Right ventricle myocardium inferior (tissue), 1 donor: ENCODE measurements around the gene CFAP54. TPM values are rescaled to one million over a fixed set of nuclear protein-coding genes. Genes with fewer than 3 reads are reported as not detected.
A peak's percentile ranks its signal among the peaks of the same experiment; 100 is the strongest.

Source experiments
- ATAC-seq: fragments of 200-7000 bp; cut with Tn5 transposase; one replicate; pipeline ENCODE4 v1.9.1; 2020; ENCODE audit warnings: mild to moderate bottlenecking, moderate library complexity
- DNase-seq: peaks from one replicate; pipeline ENCODE4 v3.0.0; 2021; ENCODE audit errors: missing footprints
- intact Hi-C: fragments of 100-400 bp; cut with DNase I; formaldehyde crosslinking; loops from one replicate; pipeline ENCODE4 v1.11.0; 2022
- total RNA-seq: library from RNA; stranded (reverse); fragmentation: NEBNext Ultra II Directional; extraction: Animal tissue kit (Norgen Biotek cat#: 25700); gene quantifications from one replicate; pipeline ENCODE4 v1.2.1, GENCODE V29; 2021
- donor health status: DM: no; HTN: yes; CAD: no; lungs with severe emphysema.

CFAP54 gene
- total RNA-seq, 1 donor from 2014 or later: 0.22 TPM

DNA sequence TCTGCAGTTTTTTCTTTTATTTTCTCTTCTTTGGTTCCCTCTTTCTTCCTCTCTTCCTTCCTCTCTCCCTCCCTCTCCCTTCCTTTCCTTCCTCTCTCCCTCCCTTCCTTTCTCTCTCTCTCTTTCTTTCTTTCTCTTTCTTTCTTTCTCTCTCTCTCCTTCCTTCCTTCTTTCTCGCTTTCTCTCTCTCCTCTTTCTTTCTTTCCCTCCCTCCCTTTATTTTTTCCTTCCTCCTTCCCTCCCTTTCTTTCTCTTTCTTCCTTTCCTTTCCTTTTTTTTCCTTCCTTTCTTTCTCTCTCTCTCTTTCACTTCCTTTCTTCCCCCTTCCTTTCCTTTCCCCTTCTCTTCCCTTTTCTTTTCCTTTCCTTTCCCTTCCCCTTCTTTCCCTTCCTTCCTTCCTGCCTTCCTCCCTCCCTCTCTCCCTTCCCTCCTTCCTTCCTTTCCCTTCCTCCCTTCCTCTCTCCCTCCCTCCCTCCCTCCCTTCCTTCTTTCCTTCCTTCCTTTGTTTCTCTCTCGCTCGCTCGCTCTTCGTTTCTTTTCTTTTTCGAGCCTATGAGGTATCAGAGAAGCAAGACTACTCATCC lies 13.7 kb downstream of the CFAP54 start:
- ATAC-seq (no peak), DNase-seq (no peak)
- intact Hi-C loops: no loop called here

GRCh38 chr12:96503976-96504375 lies 14.6 kb downstream of the CFAP54 start:
- ATAC-seq (no peak), DNase-seq (no peak)
- intact Hi-C loops: no loop called here

- intact Hi-C loops: no loop called here
- no peak for DNase-seq
- ATAC-seq: no peak
These were observed 17.4 kb downstream of the CFAP54 start for GRCh38 chr12:96506776-96507175.

GRCh38 chr12:96510306-96510764 lies 21.0 kb downstream of the CFAP54 start:
- intact Hi-C loops: loop anchor here (10.0 kb wide), 1 partner anchor 206 kb away; no protein-coding TSS in a partner anchor
- ATAC-seq: no peak
- DNase-seq: no peak

- DNase-seq: no peak
- intact Hi-C loops: loop anchor here (10.0 kb wide), 1 partner anchor 208 kb away; no protein-coding TSS in a partner anchor
- no peak for ATAC-seq
These were observed 23.8 kb downstream of the CFAP54 start for GRCh38 chr12:96513166-96513565.

DNA sequence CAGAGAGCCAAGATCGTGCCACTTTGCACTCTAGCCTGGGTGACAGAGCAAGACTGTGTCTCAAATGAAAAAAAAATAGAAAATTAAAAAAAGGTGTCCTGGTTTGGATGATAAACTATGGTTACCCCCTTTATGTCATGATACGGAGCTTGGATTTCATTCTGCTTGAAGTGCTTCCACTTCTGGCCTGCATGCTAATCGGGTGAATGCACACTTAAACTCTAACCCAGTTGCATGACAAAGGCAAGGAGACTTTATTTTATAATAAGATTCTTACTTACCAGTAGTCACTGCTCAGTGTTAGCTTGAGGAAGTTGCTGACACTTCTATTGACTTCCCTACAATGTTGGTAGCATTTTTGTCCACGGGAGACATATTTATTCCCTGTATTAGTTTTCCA lies 24.3 kb downstream of the CFAP54 start:
- DNase-seq (no peak), ATAC-seq (no peak)
- intact Hi-C loops: loop anchor here (10.0 kb wide), 1 partner anchor 209 kb away; no protein-coding TSS in a partner anchor

GRCh38 chr12:96514328-96514727 lies 25.0 kb downstream of the CFAP54 start:
- DNase-seq: no peak
- intact Hi-C loops: loop anchor here (10.0 kb wide), 1 partner anchor 210 kb away; no protein-coding TSS in a partner anchor
- ATAC-seq: no peak

DNA sequence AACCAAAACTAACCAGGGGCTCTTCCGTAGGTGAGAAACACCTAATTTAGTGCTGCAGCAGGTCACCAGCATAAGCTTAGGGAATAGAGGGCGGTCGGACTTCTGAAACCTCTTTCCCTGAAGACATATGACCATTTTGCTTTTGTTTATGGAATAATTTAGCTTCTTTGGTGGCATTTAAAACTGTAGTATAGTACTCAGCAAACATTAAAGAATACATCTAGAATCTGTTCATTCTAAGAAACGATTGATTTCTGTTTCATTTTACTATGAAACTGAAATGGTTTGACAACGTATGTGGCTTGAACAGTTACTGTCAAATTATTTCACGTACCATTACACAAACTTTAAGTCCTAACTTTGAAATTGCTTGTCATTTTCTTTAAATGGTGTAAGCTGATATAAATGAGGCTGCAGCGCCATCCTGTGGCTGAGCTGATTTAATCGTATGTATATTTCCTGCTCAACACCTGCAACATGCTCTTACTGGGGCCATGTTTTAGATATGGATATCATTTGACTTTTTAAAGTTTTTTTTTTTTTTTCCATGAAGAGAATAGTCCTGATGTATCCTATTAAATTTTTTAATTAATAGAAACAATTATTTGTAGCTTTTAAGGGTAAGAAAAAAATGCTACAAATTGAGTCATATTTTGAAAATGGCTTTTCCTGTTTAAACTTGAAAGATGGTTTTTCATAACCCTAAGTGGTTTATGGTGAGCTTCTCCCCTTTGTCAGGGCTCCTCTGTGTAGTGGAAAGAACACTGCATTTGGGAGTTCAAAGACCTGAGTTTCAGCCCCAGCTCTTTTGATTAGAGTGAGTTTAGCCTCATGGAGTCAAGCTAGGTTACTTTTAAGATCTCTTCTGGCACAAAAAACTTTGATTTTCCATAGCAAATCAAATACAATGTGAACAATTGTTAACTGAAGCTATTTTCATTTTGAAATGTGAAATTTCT lies 27.4 kb downstream of the CFAP54 start:
- DNase-seq (peak; percentile 83), ATAC-seq (no peak)
- intact Hi-C loops: loop anchor here (1.0 to 10.0 kb wide), 3 partner anchors 212 to 454 kb away; no protein-coding TSS in a partner anchor

DNA sequence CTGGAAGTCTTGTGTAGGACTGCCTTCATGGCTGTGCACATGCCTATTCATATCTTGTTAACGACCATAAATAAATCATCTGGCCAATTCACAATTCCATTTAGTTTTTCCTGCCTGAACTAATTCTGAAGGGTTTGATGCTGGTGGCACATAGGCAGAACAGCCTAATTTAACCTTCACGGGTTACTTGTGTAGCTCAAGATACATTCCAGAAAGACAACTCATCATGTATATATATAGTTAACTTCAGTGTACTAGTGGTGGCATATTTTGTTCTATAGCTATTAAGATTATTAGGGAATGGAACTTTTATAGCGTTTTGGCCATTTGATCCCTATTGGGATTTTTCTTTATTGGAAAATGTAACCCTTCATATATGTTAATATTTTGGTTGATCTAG lies 31.4 kb downstream of the CFAP54 start:
- intact Hi-C loops: no loop called here
- ATAC-seq: no peak
- DNase-seq: no peak

GRCh38 chr12:96521895-96522682 lies 32.7 kb downstream of the CFAP54 start:
- DNase-seq: no peak
- ATAC-seq: no peak
- intact Hi-C loops: no loop called here

- ATAC-seq (no peak), DNase-seq (no peak)
- intact Hi-C loops: no loop called here
These were observed 33.3 kb downstream of the CFAP54 start for GRCh38 chr12:96522690-96523089.

DNA sequence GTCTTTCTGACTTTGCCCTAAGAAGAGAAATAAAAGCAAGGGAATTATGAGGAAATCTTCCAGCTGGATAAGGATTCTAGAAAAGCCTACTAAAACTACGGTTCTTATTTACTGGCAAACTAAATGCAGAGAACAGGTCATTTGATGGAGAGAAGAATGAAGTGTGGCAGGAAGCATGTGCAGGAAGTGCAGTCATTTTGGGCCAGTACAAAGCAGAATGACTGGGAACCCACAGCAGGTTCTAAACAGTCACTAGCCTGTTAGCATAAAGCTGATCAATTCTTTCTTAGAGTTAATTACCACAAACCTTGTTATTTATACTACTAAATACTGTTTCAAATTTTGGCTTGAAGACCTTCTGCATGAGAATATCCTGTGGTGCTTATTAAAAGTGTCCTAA lies 36.7 kb downstream of the CFAP54 start:
- intact Hi-C loops: no loop called here
- ATAC-seq (no peak), DNase-seq (no peak)

GRCh38 chr12:96529912-96530311 lies 40.5 kb downstream of the CFAP54 start:
- intact Hi-C loops: no loop called here
- DNase-seq (no peak), ATAC-seq (no peak)

- ATAC-seq: no peak
- DNase-seq: no peak
- intact Hi-C loops: no loop called here
These were observed 45.0 kb downstream of the CFAP54 start for GRCh38 chr12:96534339-96534738.

DNA sequence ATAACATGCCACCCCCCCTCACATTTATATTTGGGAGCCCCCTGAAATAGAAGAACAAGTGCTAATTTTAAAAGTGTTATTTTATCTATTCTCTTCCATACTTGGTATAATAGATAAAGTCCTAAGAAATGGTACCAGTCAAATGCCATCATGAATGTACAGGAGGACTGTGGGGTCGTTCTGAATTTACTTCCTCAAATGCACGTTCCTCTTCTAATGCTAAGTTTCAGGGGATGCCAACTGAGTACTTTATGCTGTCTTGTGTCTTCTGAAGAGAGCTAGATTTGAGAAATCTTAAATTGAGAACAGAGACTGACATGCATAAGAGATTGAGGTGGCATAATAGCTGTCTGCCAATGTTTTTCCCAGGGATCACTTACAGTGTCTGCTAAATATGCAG lies 59.0 kb downstream of the CFAP54 start:
- ATAC-seq (no peak), DNase-seq (no peak)
- intact Hi-C loops: no loop called here

- intact Hi-C loops: no loop called here
- DNase-seq (no peak), ATAC-seq (no peak)
These were observed 60.0 kb downstream of the CFAP54 start for GRCh38 chr12:96549341-96549740.

DNA sequence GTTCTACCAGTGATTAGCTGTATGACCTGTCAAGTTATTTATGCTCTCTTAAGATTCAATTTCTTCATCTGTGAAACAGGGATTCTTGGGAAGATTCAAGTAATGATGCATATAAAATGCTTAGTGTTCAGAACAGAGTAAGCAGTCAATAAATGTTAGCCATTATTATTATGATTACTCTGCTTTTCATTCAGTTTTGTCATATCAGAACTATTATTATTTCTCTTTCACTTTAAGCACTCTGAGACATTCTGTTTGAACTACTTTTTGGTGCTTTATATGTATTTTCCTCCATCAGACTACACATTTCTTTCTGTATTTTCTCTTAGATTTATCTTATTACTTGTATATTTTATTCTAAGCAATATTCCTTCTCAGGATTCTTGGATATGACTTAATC lies 81.2 kb downstream of the CFAP54 start:
- intact Hi-C loops: no loop called here
- DNase-seq (no peak), ATAC-seq (no peak)

DNA sequence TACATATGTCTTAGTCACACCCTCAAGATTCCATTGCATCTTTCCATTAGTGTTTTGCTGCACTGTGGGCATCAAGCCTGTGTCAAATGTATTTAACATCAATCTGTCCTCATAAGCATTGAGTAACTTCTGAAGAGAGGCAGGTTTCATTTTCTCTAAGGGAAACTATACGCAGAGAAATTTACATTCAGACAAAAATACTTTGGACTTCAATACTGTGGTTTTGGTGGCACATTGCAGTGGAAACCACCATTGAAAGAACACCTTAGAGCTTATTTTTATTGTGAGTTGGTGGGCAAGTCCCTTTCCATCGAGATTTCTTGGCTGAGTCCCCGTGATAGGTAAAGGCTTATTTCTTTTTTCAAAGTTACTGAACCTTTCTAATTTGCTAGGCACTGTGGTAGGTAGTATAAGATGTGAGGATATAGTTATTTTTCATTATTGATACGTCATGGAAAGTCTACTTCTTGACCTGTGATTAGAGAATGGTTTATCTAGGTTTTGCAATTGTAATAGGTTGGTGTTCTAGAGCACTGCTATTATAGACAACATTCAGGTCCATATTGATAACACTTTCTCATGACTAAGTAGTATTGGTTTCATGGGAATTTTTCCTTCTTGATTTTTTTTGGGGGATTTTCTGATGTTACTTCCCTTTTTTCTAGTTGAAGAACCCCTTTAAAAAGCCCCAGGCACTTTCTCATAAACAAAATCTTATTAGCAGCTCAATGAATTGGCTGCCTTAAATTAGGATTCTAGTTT lies 81.9 kb downstream of the CFAP54 start:
- DNase-seq (no peak), ATAC-seq (no peak)
- intact Hi-C loops: no loop called here
